BLaER1 treated with 17β-estradiol and CSF1 and Interleukin-3, amounts not matched to agents 10 nM and 100 nM (cell line): ENCODE measurements around the gene RBM28.

Source experiments
- H3K27ac ChIP-seq, 11 experiments: shearing (Covaris generic); formaldehyde crosslinking; 2 replicates each; pipeline ENCODE4 v1.8.1; 2022
- H3K27me3 ChIP-seq, 11 experiments: shearing (Covaris generic); formaldehyde crosslinking; 2 replicates each; pipeline ENCODE4 v1.8.1; 2022
- H3K36me3 ChIP-seq, 11 experiments: shearing (Covaris generic); formaldehyde crosslinking; 2 replicates each; pipeline ENCODE4 v1.8.1; 2022
- H3K4me1 ChIP-seq, 10 experiments: shearing (Covaris generic); formaldehyde crosslinking; 2 replicates each; pipeline ENCODE4 v1.8.1; 2022
- H3K4me2 ChIP-seq, 11 experiments: shearing (Covaris generic); formaldehyde crosslinking; 2 replicates each; pipeline ENCODE4 v1.8.1; 2022
- H3K4me3 ChIP-seq, 10 experiments: shearing (Covaris generic); formaldehyde crosslinking; 2 replicates each; pipeline ENCODE4 v1.8.1; 2022
- H3K9ac ChIP-seq, 11 experiments: shearing (Covaris generic); formaldehyde crosslinking; 2 replicates each; pipeline ENCODE4 v1.8.1; 2022
- H3K9me3 ChIP-seq, 11 experiments: shearing (Covaris generic); formaldehyde crosslinking; replicated peaks in 1 of 11; 2 replicates each; pipeline ENCODE4 v1.8.1; 2022
- H4K20me1 ChIP-seq, 11 experiments: shearing (Covaris generic); formaldehyde crosslinking; 2 replicates each; pipeline ENCODE4 v1.8.1; 2022
- Cebpa-rat ChIP-seq, 11 experiments: shearing (Covaris generic); IDR thresholded peaks; 2 replicates each; pipeline ENCODE4 v1.8.1; 2022

The RBM28 gene

GRCh38 chr7:128347647-128348097 lies 4.0 kb upstream of the RBM28 start:
- TF ChIP-seq Cebpa-rat (IDR thresholded peaks at IDR 0.05) = no peak
- Histone ChIP-seq H3K36me3 (no peaks in the 10 kb centered on the region), H3K27ac (no peak overlapping the region), H3K4me3 (no peak overlapping the region), H3K4me2 (no peak overlapping the region), H3K9ac (no peak overlapping the region), H3K9me3 (peaks cover 0 to 14% (median 9%) of the 10 kb centered on the region in 11 experiments; a peak in 9 of 22 replicates), H3K4me1 (peaks cover 11 to 19% (median 13%) of the 10 kb centered on the region in 10 experiments), H3K27me3 (peaks cover 25 to 40% (median 32%) of the 10 kb centered on the region in 11 experiments), H4K20me1 (peaks cover 0 to 5% (median 0%) of the 10 kb centered on the region in 11 experiments; a peak in 5 of 22 replicates)

GRCh38 chr7:128344431-128344774 lies 695 bp upstream of the RBM28 start:
- no peak for TF ChIP-seq Cebpa-rat (IDR thresholded peaks at IDR 0.05)
- Histone ChIP-seq H3K4me2 (peak overlapping the region in 10 of 11 experiments; percentile 64 to 99 (median 88); a peak in 15 of 22 replicates), H3K4me1 (peaks cover 20 to 30% (median 23%) of the 10 kb centered on the region in 10 experiments), H3K27me3 (peaks cover 0 to 7% (median 0%) of the 10 kb centered on the region in 11 experiments; a peak in 7 of 22 replicates), H4K20me1 (peaks cover 0 to 38% (median 31%) of the 10 kb centered on the region in 11 experiments; a peak in 17 of 22 replicates), H3K4me3 (peak overlapping the region in 1 of 10 experiments; percentile 86; a peak in 1 of 20 replicates), H3K36me3 (peaks cover 8 to 28% (median 24%) of the 10 kb centered on the region in 11 experiments), H3K27ac (peak overlapping the region in 1 of 11 experiments; percentile 87; a peak in 4 of 22 replicates), H3K9ac (no peak overlapping the region), H3K9me3 (no peaks in the 10 kb centered on the region)

DNA sequence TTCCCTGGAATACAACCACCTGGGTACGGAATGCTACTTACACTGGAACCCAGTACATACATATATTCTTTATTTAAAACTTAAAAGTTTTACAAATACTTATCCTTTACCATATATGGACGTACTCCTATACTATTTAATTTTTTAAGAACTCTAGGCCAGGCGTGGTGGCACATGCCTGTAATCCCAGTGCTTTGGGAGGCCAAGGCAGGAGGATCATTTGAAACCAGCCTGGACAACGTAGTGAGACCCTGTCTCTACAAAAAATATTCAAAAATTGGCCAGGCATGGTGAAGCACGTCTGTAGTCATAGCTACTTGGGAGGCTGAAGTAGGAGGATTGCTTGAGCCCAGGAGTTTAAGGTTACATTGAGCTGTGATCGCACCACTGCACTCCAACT lies 2.0 kb downstream of the RBM28 start:
- H3K4me1 ChIP-seq = peaks cover 20 to 30% (median 23%) of the 10 kb centered on the region in 10 experiments
- no peak for TF ChIP-seq Cebpa-rat (IDR thresholded peaks at IDR 0.05)
- H3K4me3 ChIP-seq = peak overlapping the region in 8 of 10 experiments; percentile 74 to 86 (median 80); a peak in 13 of 20 replicates
- H3K36me3 ChIP-seq = peaks cover 34 to 55% (median 50%) of the 10 kb centered on the region in 11 experiments
- no peak overlapping the region for H3K27ac ChIP-seq
- no peaks in the 10 kb centered on the region for H3K9me3 ChIP-seq
- H3K4me2 ChIP-seq = peak overlapping the region; percentile 79 to 99 (median 92)
- H4K20me1 ChIP-seq = peaks cover 0 to 64% (median 37%) of the 10 kb centered on the region in 11 experiments; a peak in 17 of 22 replicates
- peak overlapping the region; percentile 82 to 94 (median 91); a peak in 15 of 22 replicates for H3K9ac ChIP-seq
- no peaks in the 10 kb centered on the region for H3K27me3 ChIP-seq

GRCh38 chr7:128335730-128336129 lies 8.0 kb downstream of the RBM28 start:
- Histone ChIP-seq H3K9me3 (no peaks in the 10 kb centered on the region), H3K36me3 (peaks cover 89 to 100% (median 100%) of the 10 kb centered on the region in 11 experiments), H3K4me3 (no peak overlapping the region), H4K20me1 (peaks cover 0 to 69% (median 24%) of the 10 kb centered on the region in 11 experiments; a peak in 16 of 22 replicates), H3K4me1 (peaks cover 0 to 4% (median 0%) of the 10 kb centered on the region in 10 experiments; a peak in 3 of 20 replicates), H3K4me2 (no peak overlapping the region), H3K27ac (no peak overlapping the region), H3K9ac (no peak overlapping the region), H3K27me3 (no peaks in the 10 kb centered on the region)
- TF ChIP-seq Cebpa-rat (IDR thresholded peaks at IDR 0.05) = no peak

- Histone ChIP-seq H3K4me2 (no peak overlapping the region), H3K9me3 (no peaks in the 10 kb centered on the region), H3K9ac (no peak overlapping the region), H3K27ac (no peak overlapping the region), H3K4me1 (peaks cover 20 to 28% (median 26%) of the 10 kb centered on the region in 10 experiments; a peak in 19 of 20 replicates), H3K4me3 (no peak overlapping the region), H3K36me3 (peaks cover 93 to 100% (median 98%) of the 10 kb centered on the region in 11 experiments), H3K27me3 (no peaks in the 10 kb centered on the region), H4K20me1 (peaks cover 0 to 57% (median 6%) of the 10 kb centered on the region in 11 experiments; a peak in 11 of 22 replicates)
- TF ChIP-seq Cebpa-rat (IDR thresholded peaks at IDR 0.05) = no peak
Measured at GRCh38 chr7:128324368-128324680, 19.4 kb downstream of the RBM28 start.

GRCh38 chr7:128323459-128324367 lies 20.0 kb downstream of the RBM28 start:
- Histone ChIP-seq H3K4me3 (no peak overlapping the region), H3K4me2 (no peak overlapping the region), H3K27me3 (no peaks in the 10 kb centered on the region), H3K4me1 (peaks cover 20 to 34% (median 32%) of the 10 kb centered on the region in 10 experiments; a peak in 19 of 20 replicates), H3K36me3 (peaks cover 93 to 100% (median 98%) of the 10 kb centered on the region in 11 experiments), H3K9ac (no peak overlapping the region), H3K9me3 (no peaks in the 10 kb centered on the region), H4K20me1 (peaks cover 0 to 57% (median 6%) of the 10 kb centered on the region in 11 experiments; a peak in 11 of 22 replicates), H3K27ac (no peak overlapping the region)
- TF ChIP-seq Cebpa-rat (IDR thresholded peaks at IDR 0.05) = no peak

- peaks cover 93 to 100% (median 98%) of the 10 kb centered on the region in 11 experiments for H3K36me3 ChIP-seq
- no peak overlapping the region for H3K27ac ChIP-seq
- no peak overlapping the region for H3K9ac ChIP-seq
- no peak overlapping the region for H3K4me2 ChIP-seq
- H4K20me1 ChIP-seq = peaks cover 0 to 61% (median 6%) of the 10 kb centered on the region in 11 experiments; a peak in 11 of 22 replicates
- H3K4me3 ChIP-seq = no peak overlapping the region
- H3K9me3 ChIP-seq = no peaks in the 10 kb centered on the region
- no peak for TF ChIP-seq Cebpa-rat (IDR thresholded peaks at IDR 0.05)
- no peaks in the 10 kb centered on the region for H3K27me3 ChIP-seq
- H3K4me1 ChIP-seq = peaks cover 20 to 38% (median 34%) of the 10 kb centered on the region in 10 experiments; a peak in 19 of 20 replicates
Measured at GRCh38 chr7:128323040-128323439, 20.7 kb downstream of the RBM28 start.

GRCh38 chr7:128322040-128322643 lies 21.6 kb downstream of the RBM28 start:
- no peaks in the 10 kb centered on the region for H3K27me3 ChIP-seq
- peaks cover 0 to 65% (median 6%) of the 10 kb centered on the region in 11 experiments; a peak in 11 of 22 replicates for H4K20me1 ChIP-seq
- TF ChIP-seq Cebpa-rat (IDR thresholded peaks at IDR 0.05) = no peak
- H3K36me3 ChIP-seq = peaks cover 93 to 100% (median 98%) of the 10 kb centered on the region in 11 experiments
- H3K4me2 ChIP-seq = peak overlapping the region in 5 of 11 experiments; percentile 49 to 65 (median 55); a peak in 3 of 22 replicates
- H3K4me3 ChIP-seq = no peak overlapping the region
- no peak overlapping the region for H3K9ac ChIP-seq
- no peaks in the 10 kb centered on the region for H3K9me3 ChIP-seq
- H3K27ac ChIP-seq = peak overlapping the region in 3 of 11 experiments; percentile 37 to 62 (median 54); a peak in 3 of 22 replicates
- peaks cover 20 to 42% (median 34%) of the 10 kb centered on the region in 10 experiments; a peak in 19 of 20 replicates for H3K4me1 ChIP-seq
